HG03439 (cell line): ENCODE results near the gene HCRTR1.

Experiments
- ATAC-seq: cut with Tn5 transposase; IDR thresholded peaks from one replicate; pipeline ENCODE4 v1.9.1; 2021; ENCODE audit warnings: mild to moderate bottlenecking, moderate library complexity; ENCODE audit not compliant: unreplicated experiment

The HCRTR1 gene

GRCh38 chr1:31665234-31665878 lies 47.9 kb downstream of the HCRTR1 start:
- ATAC-seq: no peak

GRCh38 chr1:31666263-31666963 lies 48.9 kb downstream of the HCRTR1 start:
- no peak for ATAC-seq

- ATAC-seq: no peak
Observed at GRCh38 chr1:31667065-31667785, 49.7 kb downstream of the HCRTR1 start.

- ATAC-seq: no peak
Observed at GRCh38 chr1:31668303-31668883, 50.9 kb downstream of the HCRTR1 start.

- ATAC-seq: no peak
Observed at GRCh38 chr1:31669433-31669785, 51.9 kb downstream of the HCRTR1 start.

- ATAC-seq: no peak
Observed at GRCh38 chr1:31669786-31670592, 52.5 kb downstream of the HCRTR1 start.

- ATAC-seq: no peak
Observed at GRCh38 chr1:31670593-31670964, 53.1 kb downstream of the HCRTR1 start.

GRCh38 chr1:31671147-31671546 lies 53.7 kb downstream of the HCRTR1 start:
- ATAC-seq: no peak

- ATAC-seq: no peak
Observed at GRCh38 chr1:31671561-31672201, 54.2 kb downstream of the HCRTR1 start.

- no peak for ATAC-seq
Observed at GRCh38 chr1:31672986-31673385, 55.5 kb downstream of the HCRTR1 start.

- ATAC-seq: no peak
Observed at GRCh38 chr1:31673433-31673832, 55.9 kb downstream of the HCRTR1 start.

- ATAC-seq: no peak
Observed at GRCh38 chr1:31674626-31675025, 57.1 kb downstream of the HCRTR1 start.

- ATAC-seq: no peak
Observed at GRCh38 chr1:31675161-31675560, 57.7 kb downstream of the HCRTR1 start.

GRCh38 chr1:31675756-31676155 lies 58.3 kb downstream of the HCRTR1 start:
- no peak for ATAC-seq
